HG02678 (cell line): Measurements from ENCODE around the gene ST8SIA4.

Experiments
- ATAC-seq: cut with Tn5 transposase; IDR thresholded peaks from one replicate; pipeline ENCODE4 v1.9.1; 2021; ENCODE audit warnings: mild to moderate bottlenecking, moderate library complexity; ENCODE audit not compliant: unreplicated experiment

ST8SIA4 gene

GRCh38 chr5:100903039-100903887, at the start of gene ST8SIA4:
Gene ST8SIA4, minus strand, starts transcription at chr5:100903282. Its CDS starts 327 bp downstream, at chr5:100902955.
- peak; percentile 71 for ATAC-seq

- ATAC-seq: no peak
These were observed 47.9 kb upstream of the ST8SIA4 start for GRCh38 chr5:100950985-100951384.

- no peak for ATAC-seq
These were observed 10.2 kb upstream of the ST8SIA4 start for GRCh38 chr5:100913298-100913697.

GRCh38 chr5:100909034-100909433, 6.0 kb upstream of the ST8SIA4 start:
- ATAC-seq: no peak

- ATAC-seq: no peak
These were observed 2.3 kb upstream of the ST8SIA4 start for GRCh38 chr5:100905259-100905914.

- ATAC-seq: peak; percentile 28
These were observed 1.3 kb upstream of the ST8SIA4 start for GRCh38 chr5:100904259-100904861.

GRCh38 chr5:100902440-100903038, 543 bp downstream of the ST8SIA4 start:
- no peak for ATAC-seq

GRCh38 chr5:100901821-100902341, 1.2 kb downstream of the ST8SIA4 start:
- ATAC-seq: peak; percentile 7

GRCh38 chr5:100900796-100901781, 2.0 kb downstream of the ST8SIA4 start:
- peak; percentile 35 for ATAC-seq

- ATAC-seq: no peak
These were observed 2.8 kb downstream of the ST8SIA4 start for GRCh38 chr5:100900142-100900795.

GRCh38 chr5:100899675-100900074, 3.4 kb downstream of the ST8SIA4 start:
- ATAC-seq: no peak

- no peak for ATAC-seq
These were observed 4.4 kb downstream of the ST8SIA4 start for GRCh38 chr5:100898504-100899346.

GRCh38 chr5:100896054-100896453, 7.0 kb downstream of the ST8SIA4 start:
- no peak for ATAC-seq

- ATAC-seq: peak; percentile 71
These were observed 12.5 kb downstream of the ST8SIA4 start for GRCh38 chr5:100890461-100891008.

GRCh38 chr5:100889896-100890295, 13.2 kb downstream of the ST8SIA4 start:
- no peak for ATAC-seq

- ATAC-seq: peak; percentile 71
These were observed 13.8 kb downstream of the ST8SIA4 start for GRCh38 chr5:100889165-100889743.

- no peak for ATAC-seq
These were observed 25.8 kb downstream of the ST8SIA4 start for GRCh38 chr5:100877274-100877673.
